ENCODE data around the gene OR6V1.

GRCh38 chr7:143038635-143039034 is 13.5 kb upstream of the OR6V1 start:
- TF ChIP-seq, protein P1, sequence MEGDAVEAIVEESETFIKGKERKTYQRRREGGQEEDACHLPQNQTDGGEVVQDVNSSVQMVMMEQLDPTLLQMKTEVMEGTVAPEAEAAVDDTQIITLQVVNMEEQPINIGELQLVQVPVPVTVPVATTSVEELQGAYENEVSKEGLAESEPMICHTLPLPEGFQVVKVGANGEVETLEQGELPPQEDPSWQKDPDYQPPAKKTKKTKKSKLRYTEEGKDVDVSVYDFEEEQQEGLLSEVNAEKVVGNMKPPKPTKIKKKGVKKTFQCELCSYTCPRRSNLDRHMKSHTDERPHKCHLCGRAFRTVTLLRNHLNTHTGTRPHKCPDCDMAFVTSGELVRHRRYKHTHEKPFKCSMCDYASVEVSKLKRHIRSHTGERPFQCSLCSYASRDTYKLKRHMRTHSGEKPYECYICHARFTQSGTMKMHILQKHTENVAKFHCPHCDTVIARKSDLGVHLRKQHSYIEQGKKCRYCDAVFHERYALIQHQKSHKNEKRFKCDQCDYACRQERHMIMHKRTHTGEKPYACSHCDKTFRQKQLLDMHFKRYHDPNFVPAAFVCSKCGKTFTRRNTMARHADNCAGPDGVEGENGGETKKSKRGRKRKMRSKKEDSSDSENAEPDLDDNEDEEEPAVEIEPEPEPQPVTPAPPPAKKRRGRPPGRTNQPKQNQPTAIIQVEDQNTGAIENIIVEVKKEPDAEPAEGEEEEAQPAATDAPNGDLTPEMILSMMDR (IDR thresholded peaks at IDR 0.05) = no peak
- TF ChIP-seq POLR2A (IDR thresholded peaks at IDR 0.05) = no peak
